GM18499 (cell line): ENCODE data around the gene MARCKSL1.
"Not testable (repeated sequence)": the region's sequence is repeated elsewhere in the genome, so short reads cannot be mapped to it uniquely, and the experiment has no call there.

Source experiments
- ATAC-seq: cut with Tn5 transposase; IDR thresholded peaks from one replicate; pipeline ENCODE4 v1.9.1; 2021; ENCODE audit warnings: moderate number of reproducible peaks; ENCODE audit not compliant: insufficient read depth, unreplicated experiment

MARCKSL1 gene

GRCh38 chr1:32335790-32336590 lies at the start of gene MARCKSL1:
TSS of gene MARCKSL1 (minus strand) at chr1:32336233. CDS start at chr1:32336033, 200 bp downstream.
- no peak for ATAC-seq

GRCh38 chr1:32380057-32380456 lies 44.0 kb upstream of the MARCKSL1 start:
- ATAC-seq = no peak

GRCh38 chr1:32377541-32378220 lies 41.6 kb upstream of the MARCKSL1 start:
- ATAC-seq = no peak

GRCh38 chr1:32376199-32376598 lies 40.2 kb upstream of the MARCKSL1 start:
- ATAC-seq = no peak

GRCh38 chr1:32373996-32374592 lies 38.1 kb upstream of the MARCKSL1 start:
- ATAC-seq = no peak

- no peak for ATAC-seq
These were observed 36.2 kb upstream of the MARCKSL1 start for GRCh38 chr1:32372149-32372756.

GRCh38 chr1:32367912-32368635 lies 32.0 kb upstream of the MARCKSL1 start:
- ATAC-seq = no peak

GRCh38 chr1:32365445-32365844 lies 29.4 kb upstream of the MARCKSL1 start:
- ATAC-seq = no peak

- no peak for ATAC-seq
These were observed 28.8 kb upstream of the MARCKSL1 start for GRCh38 chr1:32364836-32365235.

GRCh38 chr1:32363713-32364112 lies 27.7 kb upstream of the MARCKSL1 start:
- ATAC-seq = no peak

- ATAC-seq = no peak
These were observed 26.7 kb upstream of the MARCKSL1 start, which contains the start of the genes FAM229A and TSSK3 for GRCh38 chr1:32362474-32363313. TSS of gene FAM229A (minus strand) at chr1:32362485. CDS start at chr1:32362091, 394 bp downstream. TSS of gene TSSK3 (plus strand) at chr1:32362539. CDS start at chr1:32362702, 163 bp downstream.

- no peak for ATAC-seq
These were observed 25.8 kb upstream of the MARCKSL1 start for GRCh38 chr1:32361674-32362473.

GRCh38 chr1:32361308-32361673 lies 25.3 kb upstream of the MARCKSL1 start:
- ATAC-seq = no peak

GRCh38 chr1:32358435-32358834 lies 22.4 kb upstream of the MARCKSL1 start:
- no peak for ATAC-seq

GRCh38 chr1:32357614-32358013 lies 21.6 kb upstream of the MARCKSL1 start:
- ATAC-seq = no peak

GRCh38 chr1:32356478-32356877 lies 20.4 kb upstream of the MARCKSL1 start:
- ATAC-seq = no peak

GRCh38 chr1:32355778-32356177 lies 19.7 kb upstream of the MARCKSL1 start:
- not testable (repeated sequence) for ATAC-seq

- no peak for ATAC-seq
These were observed 18.0 kb upstream of the MARCKSL1 start for GRCh38 chr1:32353886-32354570.
